Fibroblast of villous mesenchyme (primary cell): ENCODE data around the gene TSSK6. TPM values are rescaled to one million over a fixed set of nuclear protein-coding genes. Genes with fewer than 3 reads are reported as not detected.

Experiments
- DNase-seq: peaks from one replicate; pipeline ENCODE4 v3.0.0-alpha.2; 2010; ENCODE audit warnings: low read depth
- H3K4me3 ChIP-seq: 2 replicates; pipeline ENCODE4 v1.5.1; 2011; ENCODE audit warnings: low read depth, mild to moderate bottlenecking, low read length
- CTCF ChIP-seq: IDR thresholded peaks from 2 replicates; pipeline ENCODE4 v1.5.1; 2012; ENCODE audit warnings: low read depth, mild to moderate bottlenecking, low read length; ENCODE audit not compliant: insufficient read depth
- total RNA-seq: library from RNA; depleted of rRNA; stranded (reverse); fragments of >200 nt; gene quantifications from 2 replicates; pipeline ENCODE4 v1.2.3, GENCODE V29; 2012

Gene TSSK6
- total RNA-seq, 1 donor: 1.3 TPM

- no peak overlapping the region for H3K4me3 ChIP-seq
- DNase-seq: no peak
- TF ChIP-seq CTCF: no peak
Measured at GRCh38 chr19:19486343-19487076, 28.8 kb downstream of the TSSK6 start.

DNA sequence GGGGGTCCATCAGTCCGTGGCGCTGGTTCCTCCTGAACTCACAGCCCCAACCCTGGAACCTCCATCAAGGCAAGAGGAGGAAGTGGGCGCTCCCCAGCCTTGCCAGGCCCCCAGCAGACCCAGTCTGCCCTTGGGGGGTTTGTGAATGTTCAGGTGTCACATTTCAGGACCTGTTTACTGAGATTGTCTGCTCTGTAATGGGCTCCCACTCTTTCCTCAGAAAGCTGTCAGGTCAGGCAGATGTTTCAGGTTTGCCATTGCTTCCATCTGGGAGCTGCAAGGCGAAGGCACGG, 29.4 kb downstream of the TSSK6 start:
- TF ChIP-seq CTCF: no peak
- H3K4me3 ChIP-seq: no peak overlapping the region
- DNase-seq: no peak

GRCh38 chr19:19485161-19485997, 30.0 kb downstream of the TSSK6 start:
- TF ChIP-seq CTCF: no peak
- DNase-seq: peak; percentile 40
- H3K4me3 ChIP-seq: no peak overlapping the region

DNA sequence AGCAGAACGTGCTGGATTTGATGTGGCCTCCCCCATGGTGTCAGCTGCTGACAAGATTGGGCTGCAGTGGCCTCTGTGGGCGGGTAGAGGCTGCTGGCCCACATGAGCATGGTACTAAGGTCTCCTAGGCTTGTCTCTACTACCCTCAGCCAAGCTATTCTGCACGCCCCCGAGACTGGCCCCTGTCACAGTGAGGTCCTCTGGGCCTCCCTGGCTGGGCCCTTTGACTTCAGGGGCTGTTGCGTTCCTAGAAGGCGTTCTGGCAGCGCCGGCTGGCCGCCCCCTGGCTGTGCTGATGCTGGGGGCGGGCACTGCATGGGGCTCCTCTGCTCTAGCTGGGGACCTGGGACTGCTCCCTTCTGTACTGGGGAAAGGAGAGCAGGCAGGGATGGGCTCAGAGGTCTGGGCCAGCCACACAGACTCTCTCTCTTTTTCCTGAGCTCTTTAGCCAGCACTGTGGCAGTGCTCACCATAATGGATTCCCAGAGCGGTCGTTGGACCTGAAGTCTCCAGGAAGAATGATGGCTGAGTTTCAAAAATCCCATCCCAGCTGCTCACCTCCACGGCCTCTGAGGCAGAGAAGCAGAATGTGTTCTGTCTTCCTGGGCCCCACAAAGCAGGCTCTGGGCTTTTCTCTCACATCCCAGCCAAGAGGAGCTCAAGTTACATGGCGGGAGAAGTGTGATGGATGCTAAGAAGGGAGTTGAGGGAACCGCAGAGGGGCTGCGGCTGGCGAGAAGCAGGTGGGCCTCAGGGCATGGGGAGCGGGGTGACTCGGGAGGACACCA, 32.3 kb downstream of the TSSK6 start:
- H3K4me3 ChIP-seq: no peak overlapping the region
- DNase-seq: no peak
- no peak for TF ChIP-seq CTCF

DNA sequence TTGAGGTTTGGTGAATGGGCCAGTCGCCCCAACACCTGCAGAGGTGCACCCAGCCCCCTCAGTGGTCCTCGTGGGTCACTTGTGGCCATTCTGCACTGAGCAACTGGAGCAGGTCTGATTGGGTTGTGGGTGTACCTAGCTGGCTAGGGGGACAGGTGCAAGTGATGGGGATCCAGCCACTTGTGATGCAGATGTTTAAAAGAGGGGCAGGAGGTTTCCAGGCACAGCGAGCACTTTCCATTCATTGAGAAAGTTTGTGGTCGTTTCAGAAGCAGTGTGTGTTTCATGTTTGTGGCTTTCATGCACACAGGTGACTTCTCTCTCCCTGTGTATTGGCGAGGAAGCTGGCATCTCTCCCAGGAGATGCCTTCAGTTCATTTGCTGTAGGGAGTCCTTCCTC, 34.7 kb downstream of the TSSK6 start:
- no peak for DNase-seq
- no peak overlapping the region for H3K4me3 ChIP-seq
- no peak for TF ChIP-seq CTCF

DNA sequence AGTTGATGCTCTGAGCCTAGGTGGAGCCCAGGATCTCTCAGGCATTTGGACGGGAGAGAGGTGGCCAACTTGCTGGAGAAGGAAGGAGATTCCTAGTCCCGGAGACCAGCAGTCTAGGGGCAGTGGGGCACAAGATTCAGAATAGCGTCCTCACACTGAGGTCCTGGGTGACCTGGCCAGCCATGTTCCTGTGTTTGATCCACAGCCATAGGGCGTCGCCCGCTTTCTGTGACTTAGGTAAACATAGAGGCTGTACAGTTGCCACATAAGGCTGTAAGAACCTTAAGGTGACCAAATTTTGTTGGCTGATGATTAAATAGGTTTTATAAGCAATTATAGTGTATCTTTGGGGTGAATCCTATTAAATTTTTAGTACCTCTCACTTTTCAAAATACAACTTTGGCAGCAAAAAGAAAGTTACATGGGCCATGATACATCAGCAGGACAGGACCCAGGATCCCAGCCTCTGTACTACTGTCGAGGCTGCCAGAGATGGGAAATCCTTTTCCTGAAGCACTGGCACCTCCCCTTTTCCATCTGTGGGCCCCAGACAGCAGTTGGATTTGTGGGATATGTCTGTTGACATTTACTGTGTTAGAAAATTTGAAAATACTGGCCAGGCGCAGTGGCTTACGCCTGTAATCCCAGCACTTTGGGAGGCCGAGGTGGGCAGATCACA, 37.5 kb downstream of the TSSK6 start:
- no peak overlapping the region for H3K4me3 ChIP-seq
- TF ChIP-seq CTCF: no peak
- no peak for DNase-seq
